GM18951 (cell line): ENCODE measurements around the gene LRBA.
"Not testable (repeated sequence)": the region's sequence is repeated elsewhere in the genome, so short reads cannot be mapped to it uniquely, and the experiment has no call there.

Source experiments
- POLR2A ChIP-seq: IDR thresholded peaks from 4 replicates; pipeline ENCODE4 v1.6.1; 2011; ENCODE audit warnings: mild to moderate bottlenecking; ENCODE audit not compliant: insufficient read length, insufficient read depth; ENCODE audit errors: extremely low read depth
- in situ Hi-C: fragments of 300-500 bp; cut with MboI; formaldehyde crosslinking; loops from one replicate; pipeline ENCODE4 v1.12.0; 2022; ENCODE audit warnings: low sequenced_read_pairs, mixed read lengths, inconsistent platforms; ENCODE audit not compliant: unreplicated experiment

Gene LRBA

GRCh38 chr4:150510176-150510865 lies 504.8 kb downstream of the LRBA start:
- TF ChIP-seq POLR2A, result no peak
- in situ Hi-C loops, result no loop called here

DNA sequence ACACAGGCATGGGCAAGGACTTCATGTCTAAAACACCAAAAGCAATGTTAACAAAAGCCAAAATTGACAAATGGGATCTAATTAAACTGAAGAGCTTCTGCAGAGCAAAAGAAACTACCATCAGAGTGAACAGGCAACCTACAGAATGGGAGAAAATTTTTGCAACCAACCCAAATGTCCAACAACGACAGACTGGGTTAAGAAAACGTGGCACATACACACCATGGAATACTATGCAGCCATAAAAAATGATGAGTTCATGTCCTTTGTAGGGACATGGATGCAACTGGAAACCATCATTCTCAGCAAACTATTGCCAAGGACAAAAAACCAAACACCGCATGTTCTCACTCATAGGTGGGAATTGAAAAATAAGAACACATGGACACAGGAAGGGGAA lies 507.4 kb downstream of the LRBA start:
- in situ Hi-C loops, result not testable (repeated sequence)

DNA sequence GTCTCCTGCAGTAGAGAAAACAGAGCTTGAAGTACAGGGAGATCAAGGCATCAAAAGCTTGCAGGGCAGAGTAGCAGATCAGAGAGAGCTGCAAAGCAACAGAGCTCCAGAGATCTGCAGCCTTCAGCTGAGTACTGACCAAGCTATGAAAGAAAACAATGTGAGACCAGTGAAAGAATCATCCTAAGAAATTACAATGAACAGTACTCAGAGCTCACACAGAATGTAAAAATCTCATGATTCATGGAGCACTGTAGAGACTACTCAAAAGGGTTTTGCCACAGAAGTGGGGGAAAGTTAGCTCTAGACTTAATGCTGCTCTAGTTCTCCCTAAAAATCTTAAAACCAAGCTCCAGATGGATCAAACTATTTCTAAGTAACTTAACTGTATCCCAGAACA lies 513.1 kb downstream of the LRBA start:
- TF ChIP-seq POLR2A, result no peak
- in situ Hi-C loops, result no loop called here

- in situ Hi-C loops, result no loop called here
Measured at GRCh38 chr4:150501009-150501727, 513.9 kb downstream of the LRBA start.

DNA sequence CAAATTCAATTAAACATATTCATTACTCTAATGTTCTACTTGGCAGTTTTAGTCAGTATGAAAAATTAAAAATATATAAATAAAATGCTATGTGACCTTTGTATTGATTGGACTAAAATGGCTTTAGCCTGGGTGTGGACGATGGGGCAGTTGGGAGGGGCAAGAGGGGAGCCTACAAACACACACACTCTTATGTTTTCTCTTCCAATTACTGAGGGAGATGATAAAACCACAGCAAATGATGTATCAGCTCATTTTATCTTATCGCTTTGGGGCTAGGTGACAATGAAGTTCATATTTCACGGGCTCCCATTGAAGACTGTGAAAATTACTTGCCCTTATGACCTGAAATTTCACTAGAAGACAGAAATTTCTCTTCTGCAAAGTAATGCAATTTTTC lies 517.5 kb downstream of the LRBA start:
- TF ChIP-seq POLR2A, result no peak
- in situ Hi-C loops, result no loop called here

More at GRCh38 chr4:150501009-150501727, 513.9 kb downstream of the LRBA start:
- TF ChIP-seq POLR2A, result no peak

GRCh38 chr4:150495550-150495949 lies 519.5 kb downstream of the LRBA start:
- TF ChIP-seq POLR2A, result no peak
- in situ Hi-C loops, result no loop called here

- TF ChIP-seq POLR2A, result no peak
- in situ Hi-C loops, result no loop called here
Measured at GRCh38 chr4:150493851-150494250, 521.2 kb downstream of the LRBA start.

DNA sequence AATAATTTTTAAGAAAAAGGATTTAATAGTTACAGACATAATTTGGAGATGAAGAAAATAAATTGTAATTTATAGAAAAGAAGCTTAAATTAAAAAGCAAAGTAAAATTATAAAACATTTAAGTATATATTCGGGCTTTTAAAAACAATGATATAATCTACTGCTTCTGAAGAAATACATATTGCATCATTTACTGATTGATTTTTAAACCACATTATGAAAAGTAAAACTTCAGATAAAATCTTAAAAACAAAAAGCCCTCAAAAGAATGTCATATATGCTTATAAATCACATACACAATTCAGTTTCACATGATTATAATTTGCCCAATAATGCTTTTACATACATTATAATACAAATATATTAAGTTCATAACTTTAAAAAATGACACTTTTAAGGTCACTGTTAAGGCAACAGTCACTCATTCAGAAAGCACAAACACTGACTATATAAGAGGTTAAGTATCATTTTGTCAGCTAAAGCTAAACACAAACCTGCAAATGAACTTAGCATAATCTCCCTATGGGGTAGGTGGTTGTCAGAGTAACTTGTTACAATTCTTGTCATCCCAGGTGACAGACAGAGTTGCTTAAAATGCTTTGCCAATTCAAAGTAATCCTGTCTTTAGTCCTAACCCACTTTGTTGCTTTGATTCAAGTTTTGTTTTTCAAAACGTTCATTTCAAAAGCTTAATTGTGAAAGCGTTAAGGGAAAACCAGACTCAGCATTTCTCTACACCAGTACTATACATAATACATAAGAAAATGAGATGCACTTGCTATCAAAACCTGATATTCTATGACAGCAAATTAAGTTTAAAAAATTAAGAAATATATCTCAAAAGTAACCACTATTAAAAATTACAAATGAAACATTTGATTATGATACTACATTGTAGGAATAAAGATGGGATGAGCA lies 523.7 kb downstream of the LRBA start:
- no peak for TF ChIP-seq POLR2A
- in situ Hi-C loops, result no loop called here

DNA sequence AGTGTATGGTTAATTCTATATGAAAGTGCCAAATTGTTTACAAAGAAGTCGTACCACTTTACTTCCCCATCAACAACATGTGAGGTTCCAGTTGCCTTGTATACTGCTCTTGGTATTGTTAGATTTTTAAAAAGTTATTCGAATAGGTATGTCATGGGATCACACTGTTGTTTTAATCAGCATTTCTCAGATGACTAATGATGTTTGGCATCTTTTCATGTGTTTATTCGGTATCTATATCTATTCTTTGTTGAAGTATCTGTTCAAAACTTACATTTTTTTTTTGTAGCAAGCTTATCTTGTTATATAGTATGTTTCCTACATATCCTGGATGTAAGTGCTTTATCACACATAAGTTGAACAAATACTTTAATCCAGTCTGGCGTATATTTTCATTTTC lies 532.5 kb downstream of the LRBA start:
- TF ChIP-seq POLR2A, result no peak
- in situ Hi-C loops, result no loop called here

DNA sequence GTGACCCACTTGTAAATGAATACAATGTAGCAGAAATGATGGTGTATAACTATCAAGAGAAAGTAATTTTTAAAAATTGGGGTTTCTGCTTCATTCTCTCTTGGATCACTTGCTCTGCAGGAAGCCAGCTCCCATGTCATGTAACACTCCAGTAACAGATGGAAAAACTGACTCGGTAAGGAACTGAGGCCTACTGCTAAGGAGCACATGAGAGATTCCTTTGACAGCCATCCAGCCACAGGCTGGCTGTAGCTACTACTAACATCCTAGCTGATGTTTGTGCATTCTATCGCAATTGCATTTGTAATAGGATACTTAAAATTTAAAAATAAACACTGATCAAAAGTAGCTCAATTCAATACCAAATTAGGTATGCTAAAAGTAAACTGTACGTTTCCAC lies 535.4 kb downstream of the LRBA start:
- in situ Hi-C loops, result no loop called here
- no peak for TF ChIP-seq POLR2A

GRCh38 chr4:150477869-150478268 lies 537.2 kb downstream of the LRBA start:
- in situ Hi-C loops, result no loop called here
- TF ChIP-seq POLR2A, result no peak

DNA sequence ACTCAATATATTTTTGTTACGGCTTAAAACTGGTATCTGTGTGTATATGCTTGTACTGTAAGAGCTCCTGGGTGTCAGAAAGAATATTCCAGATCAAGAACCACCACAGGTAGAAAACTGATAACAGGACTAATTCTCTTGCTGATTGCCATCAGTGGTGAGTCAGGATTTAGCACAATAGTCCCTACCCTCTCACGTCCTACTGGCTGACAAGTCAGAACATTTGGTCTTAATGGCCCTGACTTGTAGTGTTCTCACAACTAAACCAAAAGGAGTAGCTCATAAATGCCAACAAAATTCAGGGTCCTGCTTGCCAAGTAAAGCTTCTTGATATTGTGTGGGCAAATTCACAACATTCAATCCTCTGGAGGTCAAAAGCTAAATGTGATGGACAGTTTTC lies 538.3 kb downstream of the LRBA start:
- no peak for TF ChIP-seq POLR2A
- in situ Hi-C loops, result no loop called here

GRCh38 chr4:150475763-150476162 lies 539.3 kb downstream of the LRBA start:
- in situ Hi-C loops, result no loop called here
- TF ChIP-seq POLR2A, result no peak
